Breast epithelium (tissue), 4 donors: ENCODE measurements around the gene COL9A2. TPM values are rescaled to one million over a fixed set of nuclear protein-coding genes. Genes with fewer than 3 reads are reported as not detected.

Experiments used
- DNase-seq, 2 donors: peaks; one replicate each; pipeline ENCODE4 v3.0.0-alpha.2; 2019; ENCODE audit warnings: low spot score in 2 of 2
- H3K27ac ChIP-seq, 2 donors: fragments of 200-600 bp; sonication (generic) in 1 of 2; one replicate each; pipeline ENCODE4 v1.5.1; 2016 to 2019; ENCODE audit warnings: mild to moderate bottlenecking in 1 of 2
- H3K27me3 ChIP-seq, 2 donors: fragments of 200-600 bp; sonication (generic) in 1 of 2; one replicate each; pipeline versions ENCODE4 v1.5.1 to v1.6.0; 2017 to 2019; ENCODE audit warnings: control low read depth in 1 of 2, mild to moderate bottlenecking in 1 of 2
- H3K36me3 ChIP-seq: fragments of 200-600 bp; one replicate; pipeline ENCODE4 v1.5.1; 2019
- H3K4me1 ChIP-seq, 2 donors: fragments of 200-600 bp; sonication (generic); one replicate each; pipeline ENCODE4 v1.5.1; 2016 to 2019; ENCODE audit warnings: control low read depth in 1 of 2
- H3K4me3 ChIP-seq, 3 donors: fragments of 200-600 bp; sonication (generic); 1 replicate in 2 of 3; 2 replicates in 1 of 3; pipeline ENCODE4 v1.5.1; 2016 to 2019; ENCODE audit warnings: mild to moderate bottlenecking in 3 of 3, moderate library complexity in 2 of 3
- H3K9me3 ChIP-seq, 2 donors: fragments of 200-600 bp; sonication (generic) in 1 of 2; one replicate each; pipeline ENCODE4 v1.5.1; 2016 to 2019; ENCODE audit warnings: control low read depth in 1 of 2
- POLR2A ChIP-seq: fragments of 450-650 bp; IDR thresholded peaks from one replicate; pipeline ENCODE4 v1.6.1; 2016; ENCODE audit warnings: antibody characterized with exemption, mild to moderate bottlenecking, moderate library complexity
- POLR2AphosphoS5 ChIP-seq, 3 donors: sonication (generic); formaldehyde crosslinking; IDR thresholded peaks; one replicate each; pipeline ENCODE4 v1.6.1; 2017; ENCODE audit warnings: antibody characterized with exemption in 3 of 3
- intact Hi-C: fragments of 100-400 bp; cut with DNase I; formaldehyde crosslinking; loops from one replicate; pipeline ENCODE4 v1.15.1; 2023; ENCODE audit warnings: low total_unique reads
- total RNA-seq, 3 donors: library from RNA; depleted of rRNA; stranded (reverse); fragments of >200 nt; gene quantifications; one replicate each; pipeline ENCODE4 v1.1.0, GENCODE V29; 2016
- TF ChIP-seq, protein P1 (sequence below), 3 donors: fragments of 450-650 bp; IDR thresholded peaks; one replicate each; pipeline ENCODE4 v1.5.1; 2016 to 2017; ENCODE audit warnings: antibody characterized with exemption in 3 of 3, mild to moderate bottlenecking in 3 of 3, moderate library complexity in 3 of 3

The COL9A2 gene
- total RNA-seq, 3 donors from 2014 or later, result 1.4 to 22.0 (median 11.4) TPM

- no peak overlapping the region for H3K4me3 ChIP-seq
- no peak overlapping the region for H3K27ac ChIP-seq
- H3K36me3 ChIP-seq, result no peaks in the 10 kb centered on the region
- TF ChIP-seq POLR2A (no peak), POLR2AphosphoS5 (IDR thresholded peaks at IDR 0.05) (no peak)
- TF ChIP-seq, protein P1, sequence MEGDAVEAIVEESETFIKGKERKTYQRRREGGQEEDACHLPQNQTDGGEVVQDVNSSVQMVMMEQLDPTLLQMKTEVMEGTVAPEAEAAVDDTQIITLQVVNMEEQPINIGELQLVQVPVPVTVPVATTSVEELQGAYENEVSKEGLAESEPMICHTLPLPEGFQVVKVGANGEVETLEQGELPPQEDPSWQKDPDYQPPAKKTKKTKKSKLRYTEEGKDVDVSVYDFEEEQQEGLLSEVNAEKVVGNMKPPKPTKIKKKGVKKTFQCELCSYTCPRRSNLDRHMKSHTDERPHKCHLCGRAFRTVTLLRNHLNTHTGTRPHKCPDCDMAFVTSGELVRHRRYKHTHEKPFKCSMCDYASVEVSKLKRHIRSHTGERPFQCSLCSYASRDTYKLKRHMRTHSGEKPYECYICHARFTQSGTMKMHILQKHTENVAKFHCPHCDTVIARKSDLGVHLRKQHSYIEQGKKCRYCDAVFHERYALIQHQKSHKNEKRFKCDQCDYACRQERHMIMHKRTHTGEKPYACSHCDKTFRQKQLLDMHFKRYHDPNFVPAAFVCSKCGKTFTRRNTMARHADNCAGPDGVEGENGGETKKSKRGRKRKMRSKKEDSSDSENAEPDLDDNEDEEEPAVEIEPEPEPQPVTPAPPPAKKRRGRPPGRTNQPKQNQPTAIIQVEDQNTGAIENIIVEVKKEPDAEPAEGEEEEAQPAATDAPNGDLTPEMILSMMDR (IDR thresholded peaks at IDR 0.05), result no peak
- intact Hi-C loops, result no loop called here
- H3K27me3 ChIP-seq, result no peaks in the 10 kb centered on the region
- DNase-seq, result no peak
- peaks cover 0 to 7% of the 10 kb centered on the region in 2 donors for H3K4me1 ChIP-seq
- no peaks in the 10 kb centered on the region for H3K9me3 ChIP-seq
These were observed 64.5 kb downstream of the COL9A2 start for GRCh38 chr1:40252601-40253000.

DNA sequence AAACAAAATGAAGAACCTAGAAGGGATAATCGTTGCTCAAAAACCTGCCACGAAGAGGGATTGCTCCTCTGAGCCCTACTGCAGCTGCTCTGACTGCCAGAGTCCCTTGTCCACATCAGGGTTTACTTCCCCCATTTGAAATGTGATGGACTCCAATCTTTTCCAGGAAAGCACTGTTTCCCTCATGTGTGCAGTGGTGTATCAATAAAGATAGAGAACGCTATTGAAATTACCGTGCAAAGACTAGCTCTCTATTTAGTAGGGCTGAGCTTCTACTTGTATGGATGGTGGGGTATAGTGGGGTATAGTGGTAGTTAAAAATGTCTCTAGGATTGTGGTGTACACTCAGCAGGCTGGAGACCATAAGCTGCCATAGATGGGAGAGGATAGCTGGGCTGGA, 65.6 kb downstream of the COL9A2 start:
- no peak for DNase-seq
- H3K4me3 ChIP-seq, result no peak overlapping the region
- no peaks in the 10 kb centered on the region for H3K36me3 ChIP-seq
- peaks cover 0 to 7% of the 10 kb centered on the region in 2 donors for H3K4me1 ChIP-seq
- H3K9me3 ChIP-seq, result no peaks in the 10 kb centered on the region
- H3K27me3 ChIP-seq, result no peaks in the 10 kb centered on the region
- no peak overlapping the region for H3K27ac ChIP-seq
- intact Hi-C loops, result no loop called here
- TF ChIP-seq, protein P1 (IDR thresholded peaks at IDR 0.05), result no peak
- no peak for TF ChIP-seq POLR2A

Other genes with a start within 250 kb of the COL9A2 start
- 100 to 1,000 TPM in 2 of 3 donors, 10 to 100 TPM in 1; 84.0 to 126 (median 108) TPM for gene PPT1, start 220.0 kb downstream of the COL9A2 start, total RNA-seq
- gene RLF, start 155.9 kb downstream of the COL9A2 start, total RNA-seq, result 10 to 100 TPM; 19.5 to 39.2 (median 25.9) TPM
- gene TMCO2, start 69.3 kb downstream of the COL9A2 start, total RNA-seq, result not detected
- gene ZMPSTE24, start 59.0 kb downstream of the COL9A2 start, total RNA-seq, result 10 to 100 TPM; 34.4 to 48.3 (median 43.6) TPM
- 10 to 100 TPM; 27.2 to 64.2 (median 33.1) TPM for gene SMAP2, start 56.4 kb upstream of the COL9A2 start, total RNA-seq
- gene ZFP69B, start 133.2 kb upstream of the COL9A2 start, total RNA-seq, result 1 to 10 TPM in 2 of 3 donors, under 1 TPM in 1; 0.96 to 2.6 (median 1.2) TPM
- gene ZFP69, start 160.0 kb upstream of the COL9A2 start, total RNA-seq, result 1 to 10 TPM; 2.2 to 4.8 (median 4.6) TPM
- 10 to 100 TPM in 2 of 3 donors, 1 to 10 TPM in 1; 5.6 to 16.7 (median 11.5) TPM for gene EXO5, start 191.5 kb upstream of the COL9A2 start, total RNA-seq
- 1 to 10 TPM; 4.0 to 8.2 (median 5.9) TPM for gene ZNF684, start 214.4 kb upstream of the COL9A2 start, total RNA-seq